T-helper 2 cell (primary cell): ENCODE data around the gene PKP4.

Experiments used
- DNase-seq, 5 experiments: peaks; one replicate each; pipeline versions ENCODE4 v3.0.0 to v3.0.0-alpha.2; 2012 to 2022

The PKP4 gene

DNA sequence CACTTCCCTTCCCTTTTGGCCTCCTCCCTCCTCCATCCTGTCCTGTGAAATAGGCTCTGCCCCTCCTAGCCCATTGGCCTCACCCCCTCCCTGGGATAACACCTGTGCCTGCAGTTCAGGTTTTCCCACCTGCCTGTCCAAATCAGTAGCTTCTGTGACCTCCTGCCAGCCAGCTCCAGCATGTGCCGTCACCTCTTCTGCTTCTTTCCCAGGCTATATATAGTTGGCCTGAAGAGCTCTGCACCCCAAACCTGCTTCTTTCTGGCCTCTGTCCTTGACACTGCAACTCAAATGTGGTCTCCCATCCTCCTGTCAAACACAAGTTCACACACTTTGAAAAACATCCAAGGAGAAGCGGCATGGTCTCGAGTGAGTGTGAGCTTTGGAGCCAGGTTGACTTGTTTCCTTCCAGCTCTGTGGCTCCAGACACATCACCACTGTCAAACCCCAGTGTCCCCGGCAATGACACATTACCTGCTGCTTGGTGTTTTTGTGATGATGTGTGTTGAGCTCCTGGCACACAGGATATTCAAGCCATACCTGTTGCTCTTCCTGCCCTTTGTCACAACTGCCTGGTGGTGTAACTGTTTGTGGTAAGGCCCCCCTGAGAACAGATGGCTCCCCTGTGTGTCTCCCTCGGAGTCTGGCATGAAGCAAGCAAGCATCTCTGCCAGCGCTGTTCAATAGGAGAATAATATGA is 194.8 kb downstream of the PKP4 start:
- no peak for DNase-seq

DNA sequence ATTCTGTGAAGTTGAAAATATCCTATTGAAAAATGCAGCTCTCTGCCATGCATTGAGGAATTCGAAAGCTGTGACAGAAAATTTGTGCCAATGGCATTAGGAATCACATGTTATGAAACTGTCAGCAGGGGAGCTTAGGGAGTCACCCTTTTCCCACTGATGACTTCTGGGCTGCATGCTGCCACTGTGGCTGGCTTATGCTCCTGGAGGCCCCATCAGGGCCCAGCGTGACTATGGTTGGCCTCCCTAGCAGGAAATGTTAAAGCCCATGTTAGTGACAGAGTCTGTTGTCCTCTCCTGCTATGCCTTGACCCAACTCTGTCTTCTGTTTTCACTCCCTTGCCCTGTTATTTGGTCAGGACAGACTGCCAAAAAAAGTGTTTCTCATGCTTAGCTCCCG is 198.9 kb downstream of the PKP4 start:
- no peak for DNase-seq

DNA sequence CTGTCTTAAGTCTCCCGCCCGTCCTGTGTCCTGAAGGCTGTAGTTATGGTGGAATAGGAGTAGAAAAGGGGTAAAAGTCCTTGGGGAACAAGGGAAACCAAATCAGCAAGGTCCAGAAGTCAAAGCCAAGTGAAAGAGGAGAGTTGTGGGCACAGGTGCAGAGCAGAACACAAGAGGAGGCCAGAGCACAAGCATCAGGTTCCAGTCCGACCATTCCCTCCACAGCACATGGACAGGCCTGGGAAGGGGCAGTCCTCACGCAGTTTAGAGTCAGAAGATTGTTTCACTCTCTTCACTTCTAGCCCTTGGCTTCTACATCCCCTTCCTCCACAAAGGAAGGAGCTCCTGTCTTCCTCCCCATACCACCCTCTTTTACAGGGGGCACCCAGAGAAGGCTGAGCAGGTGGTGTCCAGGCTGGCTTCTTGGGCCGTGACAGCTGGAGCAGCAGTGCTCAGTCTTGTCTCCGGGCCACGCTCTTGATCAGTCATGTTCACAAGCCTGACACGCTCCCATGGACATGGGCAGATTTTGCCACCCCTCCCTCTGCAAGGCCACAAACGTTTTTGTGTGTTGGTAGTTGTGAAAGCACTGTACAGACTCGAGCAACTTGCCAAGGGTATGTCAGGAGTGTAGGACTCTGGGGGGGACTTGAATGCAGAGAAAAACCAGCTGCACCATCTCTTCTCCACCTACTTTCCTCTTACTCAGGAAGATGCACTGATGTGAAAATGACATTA is 199.9 kb downstream of the PKP4 start:
- no peak for DNase-seq

DNA sequence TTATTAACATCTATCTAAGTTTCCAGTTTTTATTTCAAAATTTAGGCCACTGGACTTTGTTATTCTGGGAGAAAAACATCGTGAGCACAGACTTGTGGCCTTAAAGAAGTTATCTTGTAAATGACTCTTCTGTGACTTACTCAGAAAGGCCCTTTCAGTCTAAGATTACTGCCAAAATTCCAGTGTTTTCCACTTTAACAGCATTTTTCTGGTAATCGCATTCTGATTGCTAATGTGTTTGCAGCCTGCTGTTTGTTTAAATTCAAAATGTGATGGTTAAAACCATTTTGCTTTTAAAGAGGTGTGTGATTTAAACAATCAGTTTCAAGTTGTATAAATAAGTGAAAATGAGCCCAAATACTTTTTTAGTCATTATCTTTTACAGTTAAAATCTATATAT is 201.6 kb downstream of the PKP4 start:
- DNase-seq, result no peak

DNA sequence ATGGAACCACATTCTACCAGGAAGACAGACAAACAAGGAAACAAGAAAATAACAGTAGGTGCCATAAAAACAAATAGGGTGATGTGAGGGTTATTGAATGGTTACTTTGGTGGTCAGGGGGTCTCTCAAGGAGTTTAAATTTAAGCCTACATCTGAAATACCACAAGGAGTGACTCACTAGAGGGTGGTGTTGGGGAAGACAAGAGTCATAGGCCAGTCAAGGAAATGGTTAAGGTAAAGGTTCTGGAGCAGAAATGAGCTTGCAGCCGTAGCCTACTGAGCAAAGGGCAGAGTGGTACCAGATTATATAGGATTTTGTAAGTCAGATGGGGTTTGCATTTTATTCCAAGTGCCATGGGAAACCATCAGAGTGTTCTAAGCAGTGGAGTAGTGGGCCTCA is 202.7 kb downstream of the PKP4 start:
- no peak for DNase-seq

DNA sequence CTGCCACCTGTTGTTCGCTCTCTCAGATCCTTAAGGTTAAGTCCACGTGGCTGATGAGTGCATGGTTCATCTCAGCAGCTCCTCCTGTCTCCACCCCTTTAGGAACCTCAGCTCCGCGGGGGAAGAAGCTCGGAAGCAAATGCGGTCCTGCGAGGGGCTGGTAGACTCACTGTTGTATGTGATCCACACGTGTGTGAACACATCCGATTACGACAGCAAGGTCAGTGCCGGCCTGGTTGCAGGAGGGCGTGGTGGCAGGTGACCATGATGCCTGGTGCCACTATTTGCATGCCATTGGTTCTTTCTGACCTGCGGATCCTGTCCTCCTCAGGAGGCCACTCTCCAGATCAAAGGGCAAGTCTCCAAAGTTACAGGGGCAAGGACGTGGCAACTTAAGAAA is 204.5 kb downstream of the PKP4 start:
- DNase-seq, result no peak

DNA sequence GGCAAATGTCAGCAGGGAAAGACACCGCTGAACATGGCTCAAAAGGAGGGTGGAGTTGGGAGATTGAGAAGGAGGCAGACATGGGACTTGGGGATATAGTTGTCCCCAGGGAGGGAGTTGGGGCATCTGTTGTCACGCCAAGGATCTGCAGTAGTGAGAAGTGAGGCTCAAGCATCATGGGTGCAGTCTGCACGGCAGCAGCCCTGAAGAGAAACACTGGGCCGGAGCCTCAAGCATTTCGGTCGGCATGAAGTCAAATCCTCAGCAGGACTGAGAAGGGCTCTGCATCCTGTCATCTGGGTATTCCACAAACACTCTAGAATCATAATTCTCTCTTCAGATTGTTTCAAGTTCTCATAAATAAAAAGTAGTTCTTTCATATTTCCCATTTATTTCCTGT is 205.7 kb downstream of the PKP4 start:
- DNase-seq, result no peak

DNA sequence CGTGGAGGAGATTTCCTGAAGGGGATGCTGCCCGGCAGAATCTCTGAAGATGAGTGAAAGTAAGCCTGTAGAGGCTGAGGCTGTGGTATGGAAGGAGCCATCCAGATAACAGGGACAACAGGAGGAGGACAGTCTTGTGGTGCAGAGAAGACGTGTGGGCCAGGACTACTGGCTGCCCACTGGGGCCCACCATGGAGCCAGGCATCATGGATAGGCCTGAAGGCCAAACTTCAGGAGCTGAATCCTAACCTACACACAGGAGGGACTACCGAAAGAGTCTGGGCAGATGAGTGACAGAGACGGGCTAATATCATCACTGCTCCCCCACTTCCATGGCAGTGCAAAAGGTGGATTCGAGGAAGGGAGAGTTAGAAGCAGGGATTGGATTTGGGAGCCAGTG is 207.0 kb downstream of the PKP4 start:
- DNase-seq, result no peak

DNA sequence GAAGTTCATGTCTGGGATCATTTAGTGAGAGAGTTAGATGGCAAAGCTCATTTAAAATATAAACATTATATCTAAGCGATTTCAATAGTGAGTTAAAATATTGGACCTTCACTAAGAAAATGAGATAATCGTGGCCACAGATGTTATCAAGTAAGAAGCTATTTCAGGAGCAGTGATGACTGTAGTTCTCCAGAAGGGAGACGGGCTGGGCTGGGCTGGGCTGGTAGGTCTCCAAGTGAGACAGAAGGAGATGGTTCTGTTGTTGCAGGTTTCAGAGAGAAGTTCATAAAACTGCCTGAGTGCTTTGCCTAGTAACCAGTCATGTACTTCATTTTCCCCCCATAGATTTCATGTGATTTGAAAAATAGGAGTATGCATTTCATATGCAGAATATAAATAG is 208.2 kb downstream of the PKP4 start:
- no peak for DNase-seq

DNA sequence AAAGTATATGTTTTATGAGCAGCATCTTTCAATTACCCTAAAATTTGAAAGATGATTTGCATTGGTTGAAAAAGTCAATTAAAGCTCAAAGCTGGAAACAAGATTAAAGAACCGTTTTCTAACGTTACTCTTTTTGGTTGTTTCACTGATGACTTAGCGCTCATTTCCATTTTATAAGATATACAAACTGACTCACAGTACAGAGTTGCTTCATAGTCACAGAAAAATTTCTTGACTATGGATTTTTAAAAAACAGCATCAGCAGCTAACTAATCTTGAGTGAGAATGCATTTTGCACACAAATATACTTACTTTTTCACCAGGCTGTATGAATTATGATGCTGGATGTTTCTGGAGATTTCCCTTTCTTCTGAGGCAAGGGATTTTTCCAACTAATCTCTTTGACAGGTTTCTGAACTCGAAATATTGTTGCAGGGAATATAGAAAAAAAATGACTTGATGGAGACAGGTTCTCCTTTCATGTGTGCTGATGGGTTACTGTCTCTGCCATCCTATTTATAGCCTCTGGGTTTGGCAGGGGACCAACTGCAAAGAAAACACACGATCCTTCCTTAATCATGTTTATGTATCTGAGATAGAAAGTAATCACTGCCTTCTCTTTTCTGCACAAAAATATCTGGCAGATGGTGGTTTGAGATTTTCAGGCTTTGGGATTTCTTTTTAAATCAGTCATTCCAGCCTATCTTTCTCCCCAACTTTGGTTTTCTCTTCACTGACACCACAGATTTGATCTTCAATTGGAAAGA is 209.0 kb downstream of the PKP4 start:
- DNase-seq, result no peak

DNA sequence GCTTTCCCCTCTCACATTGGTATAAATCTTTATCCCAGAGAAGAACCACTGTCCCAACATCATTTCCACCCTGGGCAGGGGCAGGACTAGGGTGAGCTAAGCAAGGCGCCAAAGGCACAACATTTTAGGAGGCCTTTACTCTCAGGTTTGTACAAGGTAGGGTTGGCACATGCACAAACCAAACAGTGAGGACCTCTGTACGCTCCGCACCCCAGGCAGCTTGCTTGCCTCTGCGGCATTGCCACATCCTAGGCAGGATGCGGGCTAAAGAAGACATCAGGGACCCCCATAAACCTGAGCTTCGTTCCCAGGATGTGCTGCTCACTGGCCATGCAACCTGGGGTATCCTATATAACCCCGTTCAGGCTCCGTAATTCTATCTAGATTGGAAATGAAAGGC is 210.2 kb downstream of the PKP4 start:
- DNase-seq, result no peak

DNA sequence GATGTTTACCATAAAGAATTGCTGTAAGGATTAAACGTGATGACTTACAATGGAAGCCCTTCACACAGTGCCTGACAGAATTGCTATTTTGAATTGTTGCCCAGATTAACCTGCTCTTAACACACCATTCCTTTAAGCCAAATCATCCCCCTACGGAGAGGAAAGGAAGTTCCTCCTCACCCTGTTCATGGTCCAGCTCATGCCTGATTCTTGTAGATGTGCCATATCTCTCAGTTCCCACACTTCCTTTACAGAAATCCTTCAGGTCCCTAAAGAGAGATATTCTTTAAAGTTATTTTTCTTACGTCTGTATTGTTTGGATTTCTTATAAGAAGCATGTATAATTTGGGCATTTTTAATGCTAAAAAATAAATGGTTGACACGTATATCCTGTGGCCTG is 210.8 kb downstream of the PKP4 start:
- no peak for DNase-seq

DNA sequence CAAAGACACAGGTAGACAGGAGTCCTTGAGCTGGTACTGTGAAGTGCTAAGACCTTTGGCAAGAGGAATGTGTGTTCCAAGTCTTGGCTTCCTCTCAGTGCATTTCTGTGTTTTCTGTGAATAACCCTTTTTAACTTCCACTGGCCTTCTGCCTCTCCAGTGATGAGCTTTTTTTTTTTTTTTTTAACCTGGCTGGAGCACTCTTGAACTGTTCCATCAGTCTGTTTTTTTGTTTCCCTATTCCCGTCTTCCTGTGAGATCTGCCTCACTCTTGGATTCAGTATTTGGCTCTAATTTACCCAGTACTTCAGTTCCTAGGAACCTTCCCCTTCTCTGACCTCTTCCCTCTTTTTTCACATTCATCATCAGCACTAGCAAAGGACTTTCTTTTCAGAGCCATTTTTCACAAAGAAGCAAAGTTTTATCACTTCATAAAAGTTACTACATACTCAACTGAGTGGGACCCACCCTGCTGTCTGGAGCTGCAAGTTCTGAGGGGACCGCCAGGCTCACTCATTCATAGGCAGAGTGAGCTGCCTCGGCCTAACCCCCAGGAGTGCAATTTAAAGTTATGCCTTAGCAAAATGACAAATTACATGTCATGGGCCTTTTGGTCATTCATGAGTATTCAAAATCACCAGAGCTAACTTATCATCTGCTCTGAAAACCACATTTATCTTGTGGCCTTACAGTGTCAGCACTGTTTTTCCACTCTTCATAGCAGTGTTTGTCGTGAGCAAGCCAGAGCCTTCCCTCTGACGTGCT is 211.4 kb downstream of the PKP4 start:
- no peak for DNase-seq

DNA sequence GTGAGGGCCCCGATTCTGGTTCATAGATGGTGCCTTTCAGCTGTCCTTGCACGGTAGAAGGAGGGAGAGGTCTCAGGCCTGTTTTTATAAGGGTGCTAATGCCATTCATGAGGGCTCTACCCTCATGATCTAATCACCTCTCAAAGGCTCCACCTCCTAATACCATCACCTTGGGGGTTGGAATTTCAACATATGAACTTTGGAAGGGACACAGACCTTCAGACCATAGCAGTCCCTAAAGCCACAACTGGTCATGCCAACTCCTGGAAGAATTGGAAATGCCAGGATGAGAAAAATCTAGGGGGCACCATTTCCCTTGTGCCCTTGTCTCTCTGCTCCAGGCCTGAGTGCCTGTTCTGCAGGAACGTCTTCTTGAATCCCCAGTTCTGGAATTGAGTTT is 213.5 kb downstream of the PKP4 start:
- DNase-seq, result no peak

DNA sequence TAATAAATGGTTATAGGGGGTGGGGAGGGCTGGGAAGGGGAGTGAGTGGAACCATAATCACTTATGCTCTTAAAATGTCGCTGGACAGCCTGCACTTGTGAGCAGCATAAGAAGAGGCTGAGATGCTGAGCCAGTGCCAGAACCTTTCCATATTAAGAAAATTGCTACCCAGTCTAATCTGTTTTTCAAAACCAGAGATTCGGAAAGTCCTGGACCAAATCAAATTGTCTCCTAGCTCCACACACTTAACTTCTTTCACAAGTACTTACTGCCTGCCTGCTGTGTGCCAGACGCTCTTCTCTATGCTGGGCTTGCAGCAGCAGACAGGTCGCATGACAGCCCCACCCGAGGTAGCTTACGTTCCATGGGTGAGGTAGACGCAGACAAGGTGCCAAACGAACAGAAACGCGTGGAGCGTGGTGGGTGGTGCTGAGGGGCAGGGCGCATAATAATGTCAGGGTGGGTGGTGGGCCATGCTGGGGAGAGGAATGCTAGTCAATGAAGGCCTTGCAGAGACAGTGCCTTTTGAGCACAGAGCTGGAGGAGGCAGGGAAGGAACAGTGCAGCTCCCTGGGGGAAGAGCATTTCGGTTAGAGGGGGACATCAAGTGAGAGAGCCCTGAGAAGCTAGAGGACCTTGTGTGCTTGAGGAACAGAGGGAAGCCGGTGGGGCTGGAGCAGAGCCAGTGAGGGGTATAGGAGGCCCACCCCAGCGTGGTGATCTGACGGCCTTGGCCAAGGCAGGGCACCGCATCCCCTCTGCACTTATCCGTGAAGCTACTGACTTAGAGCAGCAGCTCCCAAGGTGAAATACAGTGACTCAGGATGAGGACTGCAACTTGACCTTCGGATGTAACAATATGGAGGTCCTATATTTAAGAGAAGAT is 214.9 kb downstream of the PKP4 start:
- DNase-seq, result no peak

DNA sequence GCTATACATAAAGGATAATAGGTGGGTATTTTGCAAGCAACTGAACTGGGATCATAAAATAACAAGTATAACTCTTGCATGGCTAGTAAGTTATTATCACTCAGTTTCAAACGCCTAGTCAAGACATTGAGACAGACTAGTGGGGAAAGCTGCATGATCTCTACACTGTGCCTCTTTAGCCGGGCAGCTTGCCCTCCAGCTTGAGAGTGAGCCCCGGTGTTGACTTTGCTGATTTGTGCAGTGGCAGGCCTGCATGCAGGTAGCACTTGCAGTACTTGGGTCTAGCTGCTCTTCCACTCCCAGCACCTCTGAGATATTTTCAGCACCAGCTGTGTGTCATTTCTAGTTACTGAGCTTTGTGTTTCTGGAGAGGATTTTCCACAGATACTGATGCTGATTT is 219.5 kb downstream of the PKP4 start:
- DNase-seq, result no peak

DNA sequence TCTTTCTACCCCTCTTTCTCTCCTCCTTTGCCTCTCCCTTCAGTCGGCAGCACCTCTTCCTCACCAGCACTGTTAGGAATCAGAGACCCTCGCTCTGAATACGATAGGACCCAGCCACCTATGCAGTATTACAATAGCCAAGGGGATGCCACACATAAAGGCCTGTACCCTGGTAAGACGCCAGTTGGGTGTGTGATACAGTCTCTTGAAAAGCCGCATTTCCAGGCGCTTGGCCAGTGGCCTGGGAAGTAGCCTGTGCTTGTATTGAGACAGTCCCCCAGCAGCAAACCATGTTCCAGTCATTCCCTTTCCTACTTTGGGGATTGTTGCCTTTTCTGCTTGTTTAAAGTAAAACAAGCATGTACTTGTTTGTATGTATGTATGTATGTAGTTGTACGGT is 219.9 kb downstream of the PKP4 start:
- DNase-seq, result no peak

DNA sequence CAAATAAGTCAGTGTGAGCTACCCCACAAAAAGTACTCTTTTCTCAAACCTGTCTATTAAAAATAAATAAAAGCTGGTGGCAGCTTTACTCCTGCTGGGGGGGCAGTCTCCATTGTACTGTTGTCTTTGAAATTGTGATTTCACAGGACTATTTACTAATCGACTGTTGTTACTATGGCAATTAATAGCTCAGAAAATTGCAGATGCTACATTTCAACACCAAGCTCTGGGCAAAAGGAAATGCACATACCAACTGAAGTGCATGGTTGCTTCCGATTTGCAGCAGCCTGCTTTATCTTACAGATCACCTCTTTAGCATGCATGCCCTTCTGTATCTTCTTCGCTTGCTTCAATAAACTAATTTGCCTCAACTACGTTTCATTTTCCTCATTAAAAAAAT is 220.8 kb downstream of the PKP4 start:
- no peak for DNase-seq

DNA sequence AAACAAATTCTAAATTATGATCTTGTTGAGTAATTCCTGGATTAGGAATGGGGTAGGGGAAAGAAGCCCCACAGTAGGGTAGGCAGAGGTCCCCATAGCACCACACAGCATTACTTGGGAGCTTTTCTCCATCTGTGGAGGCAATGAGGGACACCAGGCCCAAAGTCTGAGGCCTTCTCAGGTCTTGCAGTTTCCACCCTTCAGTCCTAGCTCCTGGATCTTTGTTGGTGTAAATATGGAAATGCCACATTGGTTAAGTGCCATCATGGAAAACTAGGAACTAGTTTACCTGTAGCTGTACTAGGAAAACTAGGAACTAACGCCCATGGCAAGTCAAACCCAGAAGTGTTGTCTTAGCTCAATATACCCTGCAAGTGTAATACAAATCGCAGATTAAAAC is 225.1 kb downstream of the PKP4 start:
- no peak for DNase-seq

DNA sequence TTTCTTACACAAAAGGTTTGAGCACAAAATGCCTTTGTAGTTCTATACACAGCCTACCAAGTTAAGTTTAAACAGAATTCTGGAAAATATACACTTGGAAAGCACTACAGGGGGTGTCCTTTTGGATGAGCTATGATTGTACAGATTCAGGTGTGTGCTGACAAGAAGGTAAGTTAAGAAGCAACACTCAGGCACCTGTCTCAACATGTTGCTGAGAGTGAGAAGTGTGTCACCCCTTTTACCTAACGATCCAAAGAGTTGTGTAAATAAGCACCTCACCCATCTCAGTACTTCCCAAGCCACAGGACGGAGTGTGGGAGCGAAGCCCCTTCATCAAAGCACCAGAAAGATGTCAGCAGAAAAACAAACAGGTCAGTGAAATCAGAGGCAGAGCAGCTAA is 228.9 kb downstream of the PKP4 start:
- no peak for DNase-seq

DNA sequence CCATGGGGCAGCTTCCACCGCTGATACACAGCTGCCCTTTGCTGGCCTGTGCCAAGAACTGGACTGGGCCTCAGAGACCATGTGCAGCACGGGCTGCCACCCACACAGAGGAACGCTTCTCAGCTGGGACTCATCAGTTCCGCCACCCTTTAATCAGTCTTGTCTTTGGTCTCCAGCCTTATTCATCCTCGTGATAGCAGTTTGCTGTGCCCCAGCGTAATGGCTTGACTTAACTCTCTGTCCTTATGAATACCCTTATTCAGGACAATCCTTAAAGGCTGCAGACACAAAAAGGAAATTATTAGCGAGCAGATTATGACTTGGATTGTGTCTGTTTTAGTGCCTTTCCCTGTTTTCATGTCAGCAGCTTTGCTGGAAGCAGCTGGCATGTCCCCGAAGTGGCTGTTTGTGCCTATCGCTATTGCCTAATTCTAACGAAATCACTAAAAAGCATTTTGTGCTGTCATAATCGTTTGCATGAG is 229.5 kb downstream of the PKP4 start:
- DNase-seq, result no peak

DNA sequence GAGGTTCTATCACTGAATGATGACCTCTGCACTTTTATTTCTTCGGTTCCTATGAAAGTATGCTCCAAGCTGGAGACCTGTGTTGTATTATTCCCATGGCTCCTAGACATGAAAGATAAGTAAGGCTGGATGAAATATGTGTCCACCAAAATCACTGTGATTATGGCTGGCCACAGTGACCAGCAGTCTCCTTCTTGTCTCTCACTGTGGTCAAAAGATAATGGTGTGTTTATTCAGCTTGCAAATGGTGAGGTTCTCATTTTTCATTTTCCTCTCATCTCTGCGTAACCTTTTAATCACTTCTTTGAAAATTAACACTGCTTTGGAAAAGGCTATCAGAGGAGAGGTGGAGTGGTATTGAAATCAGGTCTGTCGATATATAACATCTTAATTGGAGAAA is 230.6 kb downstream of the PKP4 start:
- no peak for DNase-seq
